AG09309 (cell line): ENCODE measurements around the gene MRPL47.

Source experiments
- DNase-seq: peaks from one replicate; pipeline ENCODE4 v3.0.0-alpha.2; 2010; ENCODE audit warnings: low read depth
- H3K4me3 ChIP-seq: 2 replicates; pipeline ENCODE4 v1.5.1; 2011; ENCODE audit warnings: mild to moderate bottlenecking, low read depth, low read length, moderate library complexity; ENCODE audit not compliant: control insufficient read depth
- CTCF ChIP-seq: IDR thresholded peaks from 2 replicates; pipeline ENCODE4 v1.5.1; 2011; ENCODE audit warnings: mild to moderate bottlenecking, low read depth, low read length, inconsistent platforms; ENCODE audit not compliant: insufficient read depth, control insufficient read depth; ENCODE audit errors: missing control alignments

MRPL47 gene

DNA sequence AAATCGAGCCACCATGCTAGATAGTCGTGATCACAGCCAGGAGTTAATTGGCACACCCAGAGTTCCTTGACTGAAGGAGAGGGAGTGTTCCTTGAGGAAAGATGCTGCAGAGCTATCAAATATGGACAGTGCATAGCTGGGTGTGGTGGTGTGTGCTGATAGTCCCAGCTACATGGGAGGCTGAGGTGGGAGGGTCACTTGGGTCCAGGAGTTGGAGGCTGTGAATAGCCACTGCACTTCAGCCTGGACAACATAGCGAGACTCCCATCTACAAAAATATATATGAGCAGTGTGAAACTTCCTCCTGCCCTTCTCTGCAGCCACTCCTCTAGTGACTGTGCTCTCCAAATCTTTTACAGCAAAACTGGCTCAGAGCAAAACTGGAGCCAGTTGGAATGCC lies 38.4 kb upstream of the MRPL47 start:
- no peak for DNase-seq
- no peak overlapping the region for H3K4me3 ChIP-seq
- TF ChIP-seq CTCF, result no peak

GRCh38 chr3:179640469-179640868 lies 36.0 kb upstream of the MRPL47 start:
- no peak overlapping the region for H3K4me3 ChIP-seq
- no peak for TF ChIP-seq CTCF
- no peak for DNase-seq

GRCh38 chr3:179630753-179631451 lies 26.5 kb upstream of the MRPL47 start:
- H3K4me3 ChIP-seq, result no peak overlapping the region
- DNase-seq, result no peak
- no peak for TF ChIP-seq CTCF

GRCh38 chr3:179624451-179624850 lies 20.0 kb upstream of the MRPL47 start:
- H3K4me3 ChIP-seq, result no peak overlapping the region
- DNase-seq, result peak; percentile 10
- TF ChIP-seq CTCF, result no peak

DNA sequence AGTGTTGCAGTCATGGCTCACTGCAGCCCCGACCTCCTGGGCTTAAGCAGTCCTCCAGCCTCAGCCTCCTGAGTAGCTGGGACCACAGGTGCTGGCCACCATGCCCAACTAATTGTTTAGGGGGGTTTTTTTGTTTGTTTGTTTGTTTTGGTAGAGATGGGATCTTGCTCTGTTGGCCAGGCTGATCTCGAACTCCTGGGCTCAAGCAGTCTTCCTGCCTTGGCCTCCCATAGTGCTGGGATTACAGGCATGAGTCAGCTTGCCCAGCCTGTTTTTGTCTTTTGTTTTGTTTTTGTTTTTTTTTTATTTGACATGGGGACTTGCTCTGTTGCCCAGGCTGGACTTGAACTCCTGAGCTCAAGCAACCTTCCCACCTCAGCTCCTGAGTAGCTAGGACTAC lies 17.6 kb upstream of the MRPL47 start:
- no peak overlapping the region for H3K4me3 ChIP-seq
- TF ChIP-seq CTCF, result no peak
- no peak for DNase-seq

DNA sequence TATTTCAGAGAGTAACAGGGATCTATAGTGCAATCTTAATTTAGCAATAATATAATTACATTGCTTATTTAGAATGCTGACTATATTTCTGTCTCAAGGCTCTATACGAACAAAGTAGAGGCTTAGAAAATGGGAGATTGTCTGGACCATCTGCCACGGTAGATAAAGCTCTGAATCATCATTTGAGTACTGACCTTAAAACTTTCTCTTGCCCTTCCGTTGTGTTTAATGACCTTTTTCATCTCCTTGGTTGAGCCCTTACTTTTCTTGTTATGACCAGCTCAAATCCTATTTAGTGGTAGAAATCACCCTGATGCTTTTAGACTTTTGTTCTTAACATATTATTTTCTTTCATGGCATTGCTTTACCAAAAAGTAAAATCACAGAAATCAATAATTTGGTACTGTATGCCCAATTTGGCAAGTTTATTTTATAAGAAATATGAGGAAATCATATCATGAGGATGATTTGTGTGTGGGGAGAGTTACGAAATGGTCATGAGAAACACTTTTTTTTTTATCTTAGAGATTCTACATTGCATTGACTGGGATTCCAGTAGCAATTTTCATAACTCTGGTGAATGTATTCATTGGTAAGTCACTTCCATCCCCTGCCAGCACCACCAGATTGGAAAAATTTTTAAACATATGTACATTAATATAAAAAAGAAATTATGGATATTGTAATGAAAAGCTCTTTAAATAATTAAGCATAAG lies 11.2 kb upstream of the MRPL47 start:
- TF ChIP-seq CTCF, result no peak
- H3K4me3 ChIP-seq, result no peak overlapping the region
- no peak for DNase-seq

DNA sequence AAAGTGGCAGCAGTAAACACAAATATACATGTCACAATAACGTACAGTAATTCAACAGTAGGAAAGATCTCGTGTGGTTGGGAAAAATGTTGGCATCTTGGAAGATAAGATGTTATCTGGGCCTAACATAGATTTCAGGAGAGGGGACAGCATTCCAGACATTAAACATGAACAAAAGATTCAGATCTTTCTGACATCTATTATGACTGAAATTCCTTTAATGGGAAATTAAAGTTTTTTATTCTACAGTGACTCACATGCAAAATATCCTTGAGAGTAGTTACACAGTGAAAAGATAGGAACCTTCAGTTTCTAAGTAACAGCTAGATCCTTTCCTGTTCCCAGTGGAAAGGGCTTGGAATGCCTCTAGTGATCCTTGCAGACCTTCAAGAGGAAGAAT lies 9.4 kb upstream of the MRPL47 start:
- no peak for DNase-seq
- TF ChIP-seq CTCF, result no peak
- no peak overlapping the region for H3K4me3 ChIP-seq
